HG03521 (cell line): ENCODE data around the gene DSG1.
"Not testable (repeated sequence)": the region's sequence is repeated elsewhere in the genome, so short reads cannot be mapped to it uniquely, and the experiment has no call there.

Experiments
- ATAC-seq: cut with Tn5 transposase; IDR thresholded peaks from one replicate; pipeline ENCODE4 v1.9.1; 2021; ENCODE audit warnings: mild to moderate bottlenecking, moderate library complexity; ENCODE audit not compliant: unreplicated experiment

DSG1 gene

DNA sequence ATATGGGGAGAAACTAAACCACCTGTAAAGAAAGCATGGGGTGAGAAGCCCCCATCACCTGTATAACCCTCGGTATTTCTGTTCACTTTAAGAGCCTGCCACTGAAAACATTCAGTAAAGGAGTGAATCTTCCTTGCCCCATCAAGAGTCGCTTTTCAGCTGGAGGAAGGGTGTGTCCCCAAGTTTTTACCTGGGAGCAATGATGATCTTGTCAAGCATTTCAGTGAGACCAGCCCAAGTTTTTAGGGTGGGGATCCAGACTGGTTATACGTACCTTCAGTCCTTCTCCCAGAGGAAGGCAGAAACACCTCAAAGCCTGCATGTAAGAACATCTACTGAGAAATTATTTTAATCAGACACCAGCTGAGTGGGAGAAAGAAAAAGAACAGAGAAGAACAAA, at the start of gene DSG1:
Gene DSG1 (plus strand): TSS at position 301 of the 400 bp plus-strand sequence. CDS start 141 bp downstream, outside the sequence.
- ATAC-seq, result no peak

- no peak for ATAC-seq
These were observed 49.0 kb upstream of the DSG1 start for GRCh38 chr18:31268985-31269406.

DNA sequence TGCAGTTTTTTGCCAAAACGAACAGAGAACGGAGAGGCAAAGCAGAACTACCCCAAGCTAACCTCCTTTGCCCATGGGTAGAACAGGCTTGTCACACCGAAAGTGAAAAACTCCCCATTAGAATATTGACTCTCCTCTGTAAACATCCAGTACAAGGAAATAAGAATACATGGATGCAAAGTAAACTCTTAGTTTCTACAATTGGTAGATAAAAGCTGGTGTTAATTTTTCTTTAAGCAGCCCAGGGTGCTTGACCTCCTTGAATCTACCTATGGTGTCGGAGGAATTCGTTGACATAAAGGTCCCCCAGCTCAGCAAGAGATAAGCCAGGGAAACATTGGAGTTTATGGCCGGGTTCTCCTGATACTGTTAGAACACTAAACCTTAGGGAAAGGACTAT, 48.4 kb upstream of the DSG1 start:
- no peak for ATAC-seq

- ATAC-seq, result no peak
These were observed 47.4 kb upstream of the DSG1 start for GRCh38 chr18:31270578-31270977.

DNA sequence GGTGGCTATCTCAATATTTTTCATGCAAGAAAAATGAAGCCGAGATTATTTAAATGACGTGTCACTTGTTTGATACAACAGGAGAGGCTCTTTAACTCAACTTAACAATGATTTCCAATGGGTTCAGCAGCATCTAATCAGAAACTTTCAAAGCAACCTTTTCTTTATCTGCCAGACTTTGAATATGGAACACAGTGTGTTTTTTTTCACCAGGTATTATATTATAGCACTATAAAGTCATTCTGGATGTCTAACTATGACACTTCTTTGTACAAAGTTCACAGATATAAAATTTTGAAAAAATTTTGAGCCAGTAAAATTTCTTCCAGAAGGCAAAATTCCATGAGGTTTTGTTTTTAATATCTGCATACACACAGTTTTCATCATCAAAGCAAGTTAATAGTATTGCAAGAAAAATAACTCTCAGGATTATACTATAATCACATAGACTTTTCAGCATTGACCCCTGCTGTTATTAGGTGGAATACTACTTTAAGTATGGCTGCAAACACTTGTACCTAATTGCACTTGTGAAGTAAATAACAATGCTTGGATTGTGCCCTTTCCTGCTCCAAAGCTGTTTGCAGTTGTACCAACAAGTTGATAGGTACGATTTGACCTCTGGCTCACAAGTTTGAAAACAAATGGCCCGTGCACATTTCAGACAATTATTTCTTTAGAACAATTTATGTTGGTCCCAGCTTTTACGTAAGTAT, 44.0 kb upstream of the DSG1 start:
- ATAC-seq, result no peak

- ATAC-seq, result no peak
These were observed 43.0 kb upstream of the DSG1 start for GRCh38 chr18:31274931-31275330.

- ATAC-seq, result no peak
These were observed 42.1 kb upstream of the DSG1 start for GRCh38 chr18:31275722-31276463.

GRCh38 chr18:31278609-31279071, 39.3 kb upstream of the DSG1 start:
- ATAC-seq, result no peak

GRCh38 chr18:31280502-31280901, 37.5 kb upstream of the DSG1 start:
- no peak for ATAC-seq

GRCh38 chr18:31281437-31281836, 36.5 kb upstream of the DSG1 start:
- no peak for ATAC-seq

DNA sequence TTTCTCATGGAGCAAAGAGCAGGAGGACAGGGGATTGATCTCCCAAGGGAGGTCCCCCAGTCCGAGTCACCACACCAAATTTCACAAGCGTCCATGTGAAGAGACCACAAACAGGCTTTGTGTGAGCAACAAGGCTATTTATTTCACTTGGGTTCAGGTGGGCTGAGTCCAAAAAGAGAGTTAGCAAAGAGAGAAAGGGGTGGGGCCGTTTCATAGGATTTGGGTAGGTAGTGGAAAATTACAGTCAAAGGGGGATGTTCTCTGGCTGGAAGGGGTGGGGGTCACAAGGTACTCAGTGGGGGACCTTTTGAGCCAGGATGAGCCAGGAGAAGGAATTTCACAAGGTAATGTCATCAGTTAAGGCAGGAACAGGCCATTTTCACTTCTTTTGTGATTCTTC, 28.5 kb upstream of the DSG1 start:
- ATAC-seq, result not testable (repeated sequence)

- ATAC-seq, result no peak
These were observed 26.3 kb upstream of the DSG1 start for GRCh38 chr18:31291688-31292087.

- no peak for ATAC-seq
These were observed 23.7 kb upstream of the DSG1 start for GRCh38 chr18:31294199-31294747.

DNA sequence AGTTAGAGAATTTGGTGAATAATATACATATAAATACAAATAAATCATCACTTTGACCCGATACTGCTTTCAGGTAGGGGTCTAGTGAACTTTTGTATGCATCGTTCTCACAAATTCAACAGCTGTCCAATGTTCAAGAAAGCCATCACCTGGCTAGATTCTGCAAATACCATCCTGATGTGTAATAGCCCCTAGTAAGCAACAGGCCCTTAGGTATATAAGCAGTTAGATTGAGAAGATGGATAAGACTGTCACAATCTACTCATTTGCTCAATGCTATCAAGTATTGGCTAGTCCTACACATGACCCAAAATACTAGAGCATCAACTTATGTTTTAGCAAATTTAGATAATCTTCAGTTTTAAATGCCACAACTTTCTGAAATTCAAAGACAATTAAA, 20.7 kb upstream of the DSG1 start:
- ATAC-seq, result no peak

- ATAC-seq, result no peak
These were observed 16.7 kb upstream of the DSG1 start for GRCh38 chr18:31301201-31301655.

- ATAC-seq, result no peak
These were observed 15.0 kb upstream of the DSG1 start for GRCh38 chr18:31302991-31303390.

DNA sequence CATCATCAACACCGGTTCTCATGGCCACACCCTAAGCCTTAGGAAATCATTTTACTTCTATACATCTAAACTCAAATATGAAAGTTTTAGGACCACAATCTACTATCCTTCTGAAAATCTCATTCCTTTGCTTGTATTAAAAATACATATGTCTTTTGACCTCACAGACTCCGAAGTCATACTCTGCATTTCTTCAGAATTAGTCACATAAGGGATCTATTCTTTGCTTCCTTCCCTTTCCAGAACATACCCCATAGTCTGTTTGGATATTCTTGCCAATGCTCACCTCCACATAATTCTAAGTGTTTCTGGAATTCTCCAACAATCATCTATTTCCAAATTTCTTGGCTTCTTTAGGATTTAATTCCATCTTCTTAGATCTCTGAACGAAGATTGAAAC, 14.2 kb upstream of the DSG1 start:
- ATAC-seq, result no peak

- no peak for ATAC-seq
These were observed 8.8 kb upstream of the DSG1 start for GRCh38 chr18:31309115-31309514.

DNA sequence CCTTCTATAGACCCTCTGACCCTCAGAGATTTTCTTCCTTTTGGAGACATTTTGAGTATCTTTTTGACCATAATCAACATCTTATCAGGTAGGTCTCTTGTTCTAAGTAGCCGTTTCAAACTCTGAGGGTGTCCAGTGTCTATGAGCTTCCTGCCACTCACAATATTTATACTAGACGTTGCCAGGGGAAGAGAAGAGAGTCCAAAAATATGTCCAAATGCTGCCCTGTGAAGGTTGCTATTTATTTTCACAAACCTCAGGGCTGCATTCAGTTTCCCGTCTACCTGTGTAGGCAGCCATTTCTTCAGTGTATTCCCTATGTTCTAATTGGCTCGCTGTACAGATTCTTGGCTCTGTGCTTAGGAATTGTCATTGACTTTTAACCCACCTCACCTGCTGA, 986 bp upstream of the DSG1 start:
- no peak for ATAC-seq

- no peak for ATAC-seq
These were observed 3.8 kb downstream of the DSG1 start for GRCh38 chr18:31321719-31322118.

DNA sequence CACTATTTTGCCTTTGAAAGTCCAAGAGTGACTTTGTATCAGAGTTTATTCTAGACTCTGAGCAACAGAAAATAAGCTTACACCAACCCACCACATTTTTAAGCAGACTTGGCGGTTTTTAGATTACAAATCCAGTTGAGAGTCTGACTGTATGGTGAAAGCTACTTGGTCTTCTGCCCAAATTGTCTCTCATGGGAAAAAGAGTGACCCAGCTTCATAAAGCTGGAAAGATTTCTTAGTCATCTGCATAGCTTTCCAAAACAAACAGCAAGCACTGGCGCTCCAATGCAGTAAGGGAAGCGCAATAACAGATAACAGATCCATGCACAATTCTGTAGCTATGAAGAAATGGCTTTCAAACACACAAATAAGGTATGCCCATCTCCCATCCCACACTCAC, 7.1 kb downstream of the DSG1 start:
- ATAC-seq, result no peak
